T-helper 17 cell (primary cell): ENCODE data around the gene MAP2K3. TPM values are rescaled to one million over a fixed set of nuclear protein-coding genes. Genes with fewer than 3 reads are reported as not detected.
"Not testable (repeated sequence)": the region's sequence is repeated elsewhere in the genome, so short reads cannot be mapped to it uniquely, and the experiment has no call there.

Experiments
- ATAC-seq: fragments of 150-1000 bp; cut with Tn5 transposase; 2 replicates; pipeline ENCODE4 v1.10.0; 2021; ENCODE audit warnings: mild to moderate bottlenecking, moderate library complexity
- DNase-seq, 3 donors: peaks; one replicate each; pipeline versions ENCODE4 v3.0.0 to v3.0.0-alpha.2; 2020 to 2021
- H3K9me3 ChIP-seq: one replicate; pipeline ENCODE4 v1.7.0; 2013; ENCODE audit warnings: low read length, mild to moderate bottlenecking; ENCODE audit not compliant: control insufficient read depth, poor library complexity, severe bottlenecking
- H3K27ac Mint-ChIP-seq: one replicate; pipeline ENCODE4 v1.8.0; 2022; ENCODE audit warnings: mild to moderate bottlenecking, moderate library complexity, mixed read lengths
- H3K27me3 Mint-ChIP-seq: one replicate; pipeline ENCODE4 v1.8.0; 2022; ENCODE audit warnings: mixed read lengths
- H3K36me3 Mint-ChIP-seq: one replicate; pipeline ENCODE4 v1.8.0; 2022; ENCODE audit warnings: low read depth, mixed read lengths
- H3K4me1 Mint-ChIP-seq: one replicate; pipeline ENCODE4 v1.8.0; 2022; ENCODE audit warnings: mild to moderate bottlenecking, mixed read lengths
- H3K4me3 Mint-ChIP-seq: one replicate; pipeline ENCODE4 v1.8.0; 2022; ENCODE audit warnings: mild to moderate bottlenecking, moderate library complexity, mixed read lengths
- total RNA-seq, 4 donors: library from RNA in 2 of 4; stranded (reverse) in 2 of 4; gene quantifications; one replicate each; pipeline ENCODE4 v1.2.3 and lab custom pipeline; 2022 to 2026

MAP2K3 gene
- total RNA-seq, 2 donors from 2014 or later, result 61.2 to 73.0 TPM

GRCh38 chr17:21349358-21350050 is 65.0 kb downstream of the MAP2K3 start:
- not testable (repeated sequence) for H3K9me3 ChIP-seq, H3K27me3 Mint-ChIP-seq, ATAC-seq, H3K4me3 Mint-ChIP-seq, H3K27ac Mint-ChIP-seq, H3K4me1 Mint-ChIP-seq, DNase-seq, H3K36me3 Mint-ChIP-seq

DNA sequence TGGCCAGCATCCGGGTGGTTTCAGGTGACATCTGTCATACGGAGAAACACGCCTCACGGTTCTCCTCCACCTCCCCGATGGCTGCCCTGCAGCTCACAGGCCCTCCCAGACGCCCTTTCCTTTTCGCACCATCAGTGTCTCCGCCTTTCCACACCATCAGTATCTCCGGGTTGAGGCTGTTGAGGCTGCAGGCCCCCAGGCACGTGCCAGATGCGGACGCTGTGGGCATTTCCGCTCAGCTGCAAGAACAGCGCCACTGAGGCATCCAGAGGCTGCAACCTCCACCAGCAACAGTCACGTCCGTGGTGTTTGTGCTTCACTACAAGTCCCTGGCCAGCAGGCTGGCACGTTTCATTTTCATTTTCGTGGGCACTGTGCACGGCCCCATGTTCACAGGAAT is 66.0 kb downstream of the MAP2K3 start:
- not testable (repeated sequence) for H3K27ac Mint-ChIP-seq, H3K36me3 Mint-ChIP-seq, DNase-seq, H3K27me3 Mint-ChIP-seq, H3K9me3 ChIP-seq, H3K4me1 Mint-ChIP-seq, H3K4me3 Mint-ChIP-seq, ATAC-seq

GRCh38 chr17:21351366-21352065 is 67.0 kb downstream of the MAP2K3 start:
- no peak for ATAC-seq
- Mint-ChIP-seq H3K4me3 (no peak overlapping the region), H3K4me1 (peaks cover 9% of the 10 kb centered on the region), H3K27me3 (no peaks in the 10 kb centered on the region), H3K36me3 (no peaks in the 10 kb centered on the region), H3K27ac (no peak overlapping the region)
- no peaks in the 10 kb centered on the region for H3K9me3 ChIP-seq
- DNase-seq, result no peak

- Mint-ChIP-seq H3K4me3 (no peak overlapping the region), H3K36me3 (peaks cover 2% of the 10 kb centered on the region), H3K4me1 (peaks cover 9% of the 10 kb centered on the region), H3K27ac (no peak overlapping the region), H3K27me3 (no peaks in the 10 kb centered on the region)
- ATAC-seq, result no peak
- no peaks in the 10 kb centered on the region for H3K9me3 ChIP-seq
- no peak for DNase-seq
Observed at GRCh38 chr17:21352221-21352980, 67.9 kb downstream of the MAP2K3 start.

- Mint-ChIP-seq H3K4me3 (no peak overlapping the region), H3K36me3 (peaks cover 2% of the 10 kb centered on the region), H3K4me1 (peaks cover 9% of the 10 kb centered on the region), H3K27ac (no peak overlapping the region), H3K27me3 (no peaks in the 10 kb centered on the region)
- DNase-seq (no peak), ATAC-seq (no peak)
- H3K9me3 ChIP-seq, result no peaks in the 10 kb centered on the region
Observed at GRCh38 chr17:21352981-21353265, 68.4 kb downstream of the MAP2K3 start.

DNA sequence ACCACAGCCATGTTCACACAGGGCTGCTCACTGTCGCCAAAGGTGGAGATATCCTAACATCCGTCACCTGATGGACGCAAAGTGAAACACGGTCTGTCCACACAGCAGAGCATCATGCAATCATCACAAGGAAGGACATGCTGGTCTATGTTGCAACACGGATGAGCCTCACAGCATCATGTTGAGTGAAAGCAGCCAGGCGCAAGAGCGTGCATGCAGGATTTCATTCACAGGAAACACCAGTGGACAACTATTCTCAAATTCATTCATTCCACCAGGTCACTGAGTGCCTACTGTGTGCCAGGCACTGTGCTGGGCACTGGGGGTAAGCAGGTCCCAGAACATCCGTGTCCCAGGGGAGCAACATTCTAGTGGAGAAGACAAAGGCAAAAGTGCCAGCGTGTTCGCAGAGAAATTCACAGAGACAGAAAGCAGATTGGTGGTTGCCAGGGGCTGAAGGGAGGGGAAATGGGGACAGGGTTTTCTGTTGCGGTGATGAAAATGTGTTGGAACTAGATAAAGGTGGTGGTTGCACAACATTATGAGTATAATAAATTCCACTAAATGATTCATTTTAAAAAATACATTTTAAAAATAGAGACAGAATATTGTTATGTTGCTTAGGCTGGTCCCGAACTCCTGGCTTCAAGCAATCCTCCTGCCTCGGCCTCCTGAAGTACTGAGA is 69.0 kb downstream of the MAP2K3 start:
- H3K36me3 Mint-ChIP-seq, result peaks cover 2% of the 10 kb centered on the region
- H3K27me3 Mint-ChIP-seq, result no peaks in the 10 kb centered on the region
- no peak for DNase-seq

DNA sequence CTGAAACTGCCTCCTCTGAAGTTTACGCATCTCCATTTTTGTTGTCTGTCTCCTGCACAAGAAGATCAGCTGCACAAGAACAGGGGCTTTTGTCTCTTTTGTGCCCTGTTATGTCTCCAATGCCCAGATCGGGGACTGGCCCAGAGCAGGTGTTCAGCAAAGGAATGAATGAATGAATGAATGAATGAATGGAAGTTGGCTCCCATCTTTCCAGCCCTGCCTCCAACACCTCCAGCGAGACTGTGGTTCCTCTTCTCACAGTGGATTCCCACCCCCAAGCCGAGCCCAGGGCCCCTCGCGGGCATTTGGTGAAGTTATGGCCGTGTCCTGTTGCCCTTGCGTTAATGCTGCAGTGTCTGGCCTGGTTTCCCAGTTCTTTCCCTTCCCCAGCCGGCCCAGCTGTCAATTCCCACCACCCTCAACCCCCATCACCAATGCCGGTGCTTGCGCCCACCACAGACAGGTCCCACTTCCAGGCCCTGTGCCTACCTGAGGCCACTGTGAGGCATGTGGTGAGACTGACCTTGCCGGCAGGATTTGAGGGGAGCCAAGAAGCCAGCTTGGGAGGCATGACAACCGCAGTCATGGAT is 70.4 kb downstream of the MAP2K3 start:
- ATAC-seq (no peak), DNase-seq (no peak)
- Mint-ChIP-seq H3K36me3 (peaks cover 2% of the 10 kb centered on the region), H3K27ac (no peak overlapping the region), H3K4me1 (peaks cover 6% of the 10 kb centered on the region), H3K4me3 (no peak overlapping the region), H3K27me3 (no peaks in the 10 kb centered on the region)
- no peaks in the 10 kb centered on the region for H3K9me3 ChIP-seq

More for the DNA sequence above, 69.0 kb downstream of the MAP2K3 start:
- Mint-ChIP-seq H3K27ac (no peak overlapping the region), H3K4me3 (no peak overlapping the region), H3K4me1 (peaks cover 9% of the 10 kb centered on the region)
- ATAC-seq, result no peak
- H3K9me3 ChIP-seq, result no peaks in the 10 kb centered on the region

- Mint-ChIP-seq H3K27ac (no peak overlapping the region), H3K4me3 (no peak overlapping the region), H3K4me1 (peaks cover 5% of the 10 kb centered on the region), H3K27me3 (no peaks in the 10 kb centered on the region), H3K36me3 (peaks cover 2% of the 10 kb centered on the region)
- no peak for ATAC-seq
- no peak for DNase-seq
- no peaks in the 10 kb centered on the region for H3K9me3 ChIP-seq
Observed at GRCh38 chr17:21355586-21355985, 71.1 kb downstream of the MAP2K3 start.

DNA sequence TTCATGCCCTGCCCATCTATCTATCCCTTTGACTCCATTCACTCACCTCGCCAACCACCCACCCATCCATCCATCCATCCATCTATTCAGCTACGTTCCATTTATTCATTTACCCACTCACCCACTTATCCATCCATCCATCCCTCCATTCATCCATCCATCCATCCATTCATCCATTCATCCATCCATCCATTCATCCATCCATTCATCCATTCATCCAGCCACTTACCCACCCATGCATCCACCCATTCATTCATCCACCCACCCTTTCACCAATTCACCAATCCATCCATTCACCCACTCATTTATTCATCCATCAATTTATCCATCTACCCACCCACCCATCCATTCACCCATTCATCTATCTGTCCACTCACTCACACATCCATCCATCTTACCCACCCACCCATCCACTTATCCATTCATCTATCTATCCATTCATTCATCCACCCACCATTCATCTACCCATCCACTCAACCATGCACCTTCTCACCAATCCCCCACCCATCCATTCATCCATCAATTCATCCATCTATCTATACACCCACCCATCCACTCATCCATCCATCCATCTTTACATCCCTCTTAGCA is 72.1 kb downstream of the MAP2K3 start:
- H3K36me3 Mint-ChIP-seq, result peaks cover 2% of the 10 kb centered on the region
- H3K4me3 Mint-ChIP-seq, result no peak overlapping the region
- H3K27ac Mint-ChIP-seq, result no peak overlapping the region
- H3K4me1 Mint-ChIP-seq, result peaks cover 2% of the 10 kb centered on the region
- no peaks in the 10 kb centered on the region for H3K27me3 Mint-ChIP-seq
- no peaks in the 10 kb centered on the region for H3K9me3 ChIP-seq
- DNase-seq (no peak), ATAC-seq (no peak)

DNA sequence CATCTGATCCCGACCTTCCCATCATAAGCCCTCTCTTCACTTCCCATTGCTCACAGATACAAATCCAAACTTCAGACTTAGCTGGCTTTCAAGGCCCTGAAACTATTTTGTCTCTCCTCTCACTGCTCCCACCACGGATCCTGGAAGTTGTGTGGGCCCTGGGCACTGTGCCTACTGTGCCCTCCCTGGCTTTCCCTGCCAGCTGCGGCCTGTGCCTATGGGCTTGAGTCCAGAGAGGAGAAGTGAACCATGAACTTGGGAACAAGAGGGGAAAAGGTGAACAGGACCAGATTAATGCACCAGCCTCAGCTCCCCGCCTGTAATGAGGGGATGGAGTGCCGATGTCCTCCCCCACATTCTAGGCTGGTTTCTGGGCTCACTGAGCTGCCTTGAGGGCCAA is 72.8 kb downstream of the MAP2K3 start:
- peaks cover 2% of the 10 kb centered on the region for H3K4me1 Mint-ChIP-seq
- H3K27me3 Mint-ChIP-seq, result no peaks in the 10 kb centered on the region
- no peak overlapping the region for H3K4me3 Mint-ChIP-seq
- no peak for ATAC-seq
- no peak overlapping the region for H3K27ac Mint-ChIP-seq
- H3K9me3 ChIP-seq, result no peaks in the 10 kb centered on the region
- no peak for DNase-seq
- H3K36me3 Mint-ChIP-seq, result peaks cover 2% of the 10 kb centered on the region

DNA sequence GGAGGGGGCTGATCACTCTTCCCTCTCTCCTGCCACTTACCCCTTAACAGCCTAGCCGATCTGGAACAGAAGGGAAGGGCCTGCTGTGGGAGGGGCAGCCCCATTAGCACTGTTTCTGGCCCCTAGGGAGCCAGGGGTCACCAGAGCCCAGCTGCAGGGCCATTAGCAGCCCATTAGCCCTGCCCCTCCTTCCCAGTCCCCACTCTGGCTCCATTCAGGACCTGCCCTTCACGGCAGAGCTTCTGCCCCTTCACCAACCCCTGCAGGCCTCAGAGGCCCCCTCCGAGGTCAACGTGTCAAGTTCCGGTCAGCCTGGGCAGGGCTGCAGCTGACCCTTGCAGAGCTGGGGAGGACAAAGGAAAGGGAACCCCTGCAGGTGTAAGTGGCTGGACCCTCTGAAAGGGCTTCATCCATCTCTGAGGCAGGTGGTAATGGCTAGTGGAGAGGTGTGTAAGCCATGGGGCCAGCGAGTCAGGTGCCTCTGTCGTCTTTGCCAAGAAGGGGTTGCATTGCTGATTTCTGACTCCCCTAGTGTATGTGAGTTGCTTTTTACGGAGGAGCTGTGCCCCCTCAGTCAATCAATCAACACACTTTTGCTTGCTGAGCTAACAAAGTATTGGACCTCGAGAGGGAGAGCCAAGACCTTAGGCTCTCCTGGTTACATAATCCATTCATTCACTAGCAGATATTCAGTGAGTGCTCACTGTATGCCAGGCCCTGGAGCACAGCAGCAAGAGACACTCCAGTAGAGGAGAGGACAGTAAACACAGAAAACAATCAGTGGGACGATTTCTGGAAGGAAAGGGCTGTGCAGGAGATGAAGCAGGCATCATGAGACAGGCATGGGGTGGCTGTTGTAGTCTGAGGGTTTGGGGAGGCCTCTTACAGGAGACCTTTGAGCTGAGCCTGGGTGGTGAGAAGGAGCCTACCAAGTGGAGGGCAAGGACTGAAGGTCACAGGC is 73.5 kb downstream of the MAP2K3 start:
- H3K4me3 Mint-ChIP-seq, result no peak overlapping the region
- peaks cover 2% of the 10 kb centered on the region for H3K4me1 Mint-ChIP-seq
- ATAC-seq, result no peak
- H3K36me3 Mint-ChIP-seq, result peaks cover 2% of the 10 kb centered on the region
- no peak for DNase-seq
- H3K27me3 Mint-ChIP-seq, result no peaks in the 10 kb centered on the region
- H3K27ac Mint-ChIP-seq, result no peak overlapping the region
- no peaks in the 10 kb centered on the region for H3K9me3 ChIP-seq
